PC-9 (cell line): Measurements from ENCODE around the gene MBTPS1. TPM values are rescaled to one million over a fixed set of nuclear protein-coding genes. Genes with fewer than 3 reads are reported as not detected.

ENCODE experiments used
- BruUV-seq: library from RNA; stranded (reverse); fragments of 400-500 nt; replicated peaks from 2 replicates; lab custom pipeline; 2021; lab: Mats Ljungman, UMichigan
- CTCF ChIA-PET: fragments of 300-600 bp; sonication (Branson Sonifier 250); formaldehyde crosslinking; loops from one replicate; lab custom pipeline; 2022; ENCODE audit warnings: antibody characterized with exemption; lab: Charles Lee
- POLR2A ChIA-PET: fragments of 300-600 bp; sonication (Branson Sonifier 250); formaldehyde crosslinking; loops from one replicate; lab custom pipeline; 2022; ENCODE audit warnings: antibody characterized with exemption; ENCODE audit not compliant: unreplicated experiment; lab: Charles Lee
- DNase-seq, 2 experiments: peaks; one replicate each; pipeline versions ENCODE4 v3.0.0 to v3.0.0-alpha.2; 2015 to 2022; ENCODE audit warnings: mixed read lengths in 1 of 2
- H2AFZ ChIP-seq: fragments of 200-600 bp; sonication (generic); 2 replicates; pipeline ENCODE4 v1.8.1; 2017; ENCODE audit warnings: antibody characterized with exemption
- H3F3A ChIP-seq: fragments of 200-600 bp; sonication (generic); 2 replicates; pipeline ENCODE4 v1.8.1; 2017; ENCODE audit warnings: antibody characterized with exemption, mild to moderate bottlenecking, low read depth; ENCODE audit not compliant: insufficient read depth
- H3K27ac ChIP-seq: fragments of 200-600 bp; sonication (generic); 2 replicates; pipeline ENCODE4 v1.6.1; 2016; ENCODE audit warnings: mixed run types
- H3K27me3 ChIP-seq: fragments of 200-600 bp; sonication (generic); 2 replicates; pipeline ENCODE4 v1.6.1; 2016; ENCODE audit warnings: low read depth, mixed run types; ENCODE audit not compliant: insufficient read depth
- H3K36me3 ChIP-seq: fragments of 200-600 bp; sonication (generic); 2 replicates; pipeline ENCODE4 v1.6.1; 2016; ENCODE audit warnings: low read depth, mixed run types
- H3K4me1 ChIP-seq: fragments of 200-600 bp; sonication (generic); replicated peaks from 2 replicates; pipeline ENCODE4 v1.6.1; 2016; ENCODE audit warnings: mixed run types; ENCODE audit not compliant: insufficient read depth
- H3K4me2 ChIP-seq: fragments of 200-600 bp; sonication (generic); 2 replicates; pipeline ENCODE4 v1.6.1; 2017; ENCODE audit warnings: mixed run types
- H3K4me3 ChIP-seq: fragments of 200-600 bp; sonication (generic); 2 replicates; pipeline ENCODE4 v1.6.1; 2016; ENCODE audit warnings: mixed run types
- H3K79me2 ChIP-seq: fragments of 200-600 bp; sonication (generic); 2 replicates; pipeline ENCODE4 v1.6.1; 2017; ENCODE audit warnings: low read depth, mixed run types
- H3K9me2 ChIP-seq: fragments of 200-600 bp; sonication (generic); 2 replicates; pipeline ENCODE4 v1.8.1; 2017; ENCODE audit warnings: mild to moderate bottlenecking; ENCODE audit not compliant: insufficient read depth
- H3K9me3 ChIP-seq: fragments of 200-600 bp; sonication (generic); 2 replicates; pipeline ENCODE4 v1.8.1; 2016; ENCODE audit warnings: low read depth; ENCODE audit not compliant: insufficient read depth
- H4K20me1 ChIP-seq: fragments of 200-600 bp; sonication (generic); 2 replicates; pipeline ENCODE4 v1.8.1; 2017; ENCODE audit not compliant: insufficient read depth
- CTCF ChIP-seq: fragments of 200-600 bp; sonication (generic); conservative IDR thresholded peaks from 2 replicates; pipeline ENCODE4 v1.6.1; 2017; ENCODE audit warnings: mixed run types, antibody characterized with exemption, mild to moderate bottlenecking, moderate library complexity
- EZH2 ChIP-seq: fragments of 200-600 bp; sonication (generic); IDR thresholded peaks from 2 replicates; pipeline ENCODE4 v1.8.0; 2017; ENCODE audit warnings: antibody characterized with exemption, low read depth
- intact Hi-C: fragments of 100-400 bp; cut with micrococcal nuclease; formaldehyde crosslinking; loops from one replicate; pipeline ENCODE4 v1.10.0; 2022; ENCODE audit not compliant: unreplicated experiment
- total RNA-seq: library from RNA; stranded (reverse); gene quantifications from 2 replicates; pipeline ENCODE4 v1.2.3, GENCODE V29; 2021

The MBTPS1 gene
- total RNA-seq, 1 experiment from 2014 or later = 96.0 TPM

DNA sequence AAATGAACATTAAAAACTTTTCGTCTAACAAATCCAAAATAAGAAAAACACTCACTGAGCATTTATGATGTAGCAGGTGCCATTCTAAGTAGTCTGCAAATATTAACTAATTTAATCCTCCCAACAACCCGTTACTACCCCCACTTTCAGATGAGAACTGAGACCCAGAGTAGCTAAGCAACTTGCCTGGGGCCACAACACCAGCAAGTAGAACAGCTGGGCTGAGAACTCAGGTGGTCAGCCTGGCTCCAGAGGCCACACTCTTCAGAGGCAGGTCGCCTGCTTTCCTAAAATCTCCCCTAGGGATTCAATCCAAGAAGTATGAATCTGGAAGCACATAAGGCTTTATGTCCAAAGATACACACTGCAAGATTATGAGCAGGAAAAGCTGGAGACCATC lies 6.2 kb downstream of the MBTPS1 start:
- H3K79me2 ChIP-seq = peaks cover 98% of the 10 kb centered on the region
- no peak overlapping the region for H3K4me3 ChIP-seq
- peaks cover 3% of the 10 kb centered on the region; the same call in 1 of the 2 replicates for H3K36me3 ChIP-seq
- no peaks in the 10 kb centered on the region for H3K9me2 ChIP-seq
- no TSS peak for BruUV-seq
- H3F3A ChIP-seq = no peaks in the 10 kb centered on the region; the same call in none of the 2 replicates
- peaks cover 42% of the 10 kb centered on the region for H4K20me1 ChIP-seq
- no peaks in the 10 kb centered on the region for H3K27me3 ChIP-seq
- TF ChIP-seq EZH2 = no peak
- no peak for TF ChIP-seq CTCF
- H3K4me1 ChIP-seq = peaks cover 8% of the 10 kb centered on the region
- H2AFZ ChIP-seq = no peak overlapping the region
- no peaks in the 10 kb centered on the region for H3K9me3 ChIP-seq
- DNase-seq = no peak
- CTCF ChIA-PET = no interaction called here
- no peak overlapping the region for H3K27ac ChIP-seq
- POLR2A ChIA-PET = no interaction called here
- intact Hi-C loops = no loop called here
- H3K4me2 ChIP-seq = no peak overlapping the region

- Histone ChIP-seq H3F3A (peaks cover 7% of the 10 kb centered on the region; the same call in 1 of the 2 replicates), H3K9me2 (no peaks in the 10 kb centered on the region), H3K4me2 (no peak overlapping the region), H3K36me3 (peaks cover 3% of the 10 kb centered on the region; the same call in 1 of the 2 replicates), H3K27ac (no peak overlapping the region), H3K9me3 (no peaks in the 10 kb centered on the region), H3K4me3 (no peak overlapping the region), H4K20me1 (peaks cover 38% of the 10 kb centered on the region), H3K27me3 (no peaks in the 10 kb centered on the region), H3K4me1 (peaks cover 9% of the 10 kb centered on the region), H3K79me2 (peaks cover 98% of the 10 kb centered on the region), H2AFZ (no peak overlapping the region)
- CTCF ChIA-PET = no interaction called here
- BruUV-seq = no TSS peak
- intact Hi-C loops = no loop called here
- POLR2A ChIA-PET = no interaction called here
- TF ChIP-seq CTCF (no peak), EZH2 (no peak)
- DNase-seq = no peak
Measured at GRCh38 chr16:84109598-84110335, 7.0 kb downstream of the MBTPS1 start.

GRCh38 chr16:84107921-84108320 lies 8.8 kb downstream of the MBTPS1 start:
- DNase-seq = no peak
- Histone ChIP-seq H3K4me2 (no peak overlapping the region), H3K9me2 (no peaks in the 10 kb centered on the region), H3K4me1 (peaks cover 27% of the 10 kb centered on the region), H3K27me3 (no peaks in the 10 kb centered on the region), H3F3A (peaks cover 22% of the 10 kb centered on the region), H3K4me3 (no peak overlapping the region), H4K20me1 (peaks cover 37% of the 10 kb centered on the region), H2AFZ (no peak overlapping the region), H3K27ac (no peak overlapping the region), H3K9me3 (no peaks in the 10 kb centered on the region), H3K79me2 (peaks cover 89% of the 10 kb centered on the region), H3K36me3 (peaks cover 3% of the 10 kb centered on the region; the same call in 1 of the 2 replicates)
- POLR2A ChIA-PET = no interaction called here
- intact Hi-C loops = no loop called here
- TF ChIP-seq EZH2 (no peak), CTCF (no peak)
- CTCF ChIA-PET = interaction anchor here (0.8 kb wide), 1 partner anchor 9 kb away, joined by 6 read pairs; the partner anchor contains the start of gene MBTPS1
- no TSS peak for BruUV-seq
